Activated B cell treated with CpG ODN at 0.5 μM for 24 hours (primary cell): Measurements from ENCODE around the gene CABLES1. TPM values are rescaled to one million over a fixed set of nuclear protein-coding genes. Genes with fewer than 3 reads are reported as not detected.

ENCODE experiments used
- ATAC-seq: fragments of 200-7000 bp; cut with Tn5 transposase; one replicate; pipeline ENCODE4 v1.10.0; 2021; ENCODE audit warnings: low read depth, mild to moderate bottlenecking, moderate library complexity
- CTCF ChIA-PET: fragments of 350-600 bp; sonication (Branson Sonifier 250); formaldehyde crosslinking; loops from one replicate; lab custom pipeline; 2021; ENCODE audit warnings: antibody characterized with exemption; lab: Charles Lee
- POLR2A ChIA-PET: fragments of 350-600 bp; sonication (Branson Sonifier 250); formaldehyde crosslinking; loops from one replicate; lab custom pipeline; 2021; ENCODE audit warnings: antibody characterized with exemption; lab: Charles Lee
- DNase-seq: peaks from one replicate; pipeline ENCODE4 v3.0.0; 2022
- H3K27ac Mint-ChIP-seq: one replicate; pipeline ENCODE4 v1.8.0; 2020; ENCODE audit warnings: mixed read lengths
- H3K27me3 Mint-ChIP-seq: one replicate; pipeline ENCODE4 v1.8.0; 2021; ENCODE audit warnings: mixed read lengths
- H3K36me3 Mint-ChIP-seq: one replicate; pipeline ENCODE4 v1.8.0; 2021; ENCODE audit warnings: low read depth, mixed read lengths
- H3K4me1 Mint-ChIP-seq: one replicate; pipeline ENCODE4 v1.8.0; 2021; ENCODE audit warnings: mixed read lengths
- H3K4me3 Mint-ChIP-seq: one replicate; pipeline ENCODE4 v1.8.0; 2020; ENCODE audit warnings: mild to moderate bottlenecking, mixed read lengths
- H3K9me3 Mint-ChIP-seq: one replicate; pipeline ENCODE4 v1.8.0; 2020; ENCODE audit warnings: mixed read lengths
- intact Hi-C: fragments of 100-400 bp; cut with micrococcal nuclease; formaldehyde crosslinking; loops from one replicate; pipeline ENCODE4 v1.15.1; 2024
- total RNA-seq: library from RNA; stranded (reverse); gene quantifications from 2 replicates; pipeline ENCODE4 v1.2.3, GENCODE V29; 2022
- TF ChIP-seq, protein P1 (sequence below): fragments of 200-600 bp; IDR thresholded peaks from one replicate; pipeline ENCODE4 v1.8.0; 2022; ENCODE audit warnings: antibody characterized with exemption, mild to moderate bottlenecking

The CABLES1 gene
- total RNA-seq, 1 donor from 2014 or later: 32.3 TPM

DNA sequence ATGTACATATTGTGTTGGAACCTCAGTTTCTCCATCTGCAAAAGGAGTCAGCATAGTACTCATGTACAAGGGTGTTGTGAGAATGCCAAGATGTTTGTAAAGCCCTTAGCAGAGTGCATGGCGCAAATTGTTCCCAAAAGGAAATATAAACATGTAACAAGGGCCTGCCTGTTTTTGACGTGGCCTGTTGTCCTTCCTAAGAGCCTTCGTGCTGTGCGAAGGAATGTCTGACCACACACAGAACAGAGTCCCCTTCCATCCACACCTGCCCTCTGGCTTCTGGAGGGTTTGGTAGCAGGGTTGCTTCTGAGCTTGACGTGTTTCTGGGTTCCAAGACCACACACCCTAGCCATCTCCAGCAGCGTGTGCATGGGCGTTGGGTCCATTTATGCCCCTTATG lies 34.9 kb downstream of the CABLES1 start:
- DNase-seq (no peak), ATAC-seq (no peak)
- POLR2A ChIA-PET: interaction anchor here (0.7 to 1.2 kb wide), 2 partner anchors 10 to 36 kb away, joined by 3 read pairs; no protein-coding TSS in a partner anchor
- Mint-ChIP-seq H3K27me3 (peaks cover 2% of the 10 kb centered on the region), H3K4me1 (no peaks in the 10 kb centered on the region), H3K27ac (no peak overlapping the region), H3K36me3 (no peaks in the 10 kb centered on the region), H3K4me3 (no peak overlapping the region), H3K9me3 (no peaks in the 10 kb centered on the region)
- TF ChIP-seq, protein P1, sequence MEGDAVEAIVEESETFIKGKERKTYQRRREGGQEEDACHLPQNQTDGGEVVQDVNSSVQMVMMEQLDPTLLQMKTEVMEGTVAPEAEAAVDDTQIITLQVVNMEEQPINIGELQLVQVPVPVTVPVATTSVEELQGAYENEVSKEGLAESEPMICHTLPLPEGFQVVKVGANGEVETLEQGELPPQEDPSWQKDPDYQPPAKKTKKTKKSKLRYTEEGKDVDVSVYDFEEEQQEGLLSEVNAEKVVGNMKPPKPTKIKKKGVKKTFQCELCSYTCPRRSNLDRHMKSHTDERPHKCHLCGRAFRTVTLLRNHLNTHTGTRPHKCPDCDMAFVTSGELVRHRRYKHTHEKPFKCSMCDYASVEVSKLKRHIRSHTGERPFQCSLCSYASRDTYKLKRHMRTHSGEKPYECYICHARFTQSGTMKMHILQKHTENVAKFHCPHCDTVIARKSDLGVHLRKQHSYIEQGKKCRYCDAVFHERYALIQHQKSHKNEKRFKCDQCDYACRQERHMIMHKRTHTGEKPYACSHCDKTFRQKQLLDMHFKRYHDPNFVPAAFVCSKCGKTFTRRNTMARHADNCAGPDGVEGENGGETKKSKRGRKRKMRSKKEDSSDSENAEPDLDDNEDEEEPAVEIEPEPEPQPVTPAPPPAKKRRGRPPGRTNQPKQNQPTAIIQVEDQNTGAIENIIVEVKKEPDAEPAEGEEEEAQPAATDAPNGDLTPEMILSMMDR: no peak
- CTCF ChIA-PET: no interaction called here
- intact Hi-C loops: no loop called here

DNA sequence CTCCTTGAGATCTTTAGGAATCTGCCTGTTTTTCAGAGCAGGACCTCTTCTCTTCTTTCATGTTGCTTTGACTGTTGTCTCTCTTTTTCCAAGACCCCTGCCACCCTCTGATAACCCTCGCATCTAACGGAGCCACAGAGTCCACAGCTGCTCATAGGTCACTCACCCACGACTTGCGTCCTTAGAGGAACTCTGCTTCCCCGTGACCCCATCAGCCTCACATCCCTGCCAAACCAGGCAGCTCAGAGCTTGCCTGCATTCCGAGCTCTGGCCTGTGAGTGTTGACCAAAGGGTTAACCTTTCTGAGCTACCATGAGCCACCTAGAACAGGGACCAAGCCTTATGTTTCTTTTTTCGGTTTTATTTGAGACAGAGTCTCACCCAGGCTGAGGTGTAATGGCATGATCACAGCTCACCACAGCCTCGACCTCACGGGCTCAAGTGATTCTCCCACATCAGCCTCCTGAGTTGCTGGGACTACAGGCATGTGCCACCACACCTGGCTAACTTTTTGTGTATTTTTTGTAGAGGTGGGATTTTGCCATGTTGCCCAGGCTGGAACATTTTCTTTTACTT lies 36.4 kb downstream of the CABLES1 start:
- Mint-ChIP-seq H3K4me3 (no peak overlapping the region), H3K4me1 (no peaks in the 10 kb centered on the region), H3K36me3 (no peaks in the 10 kb centered on the region), H3K9me3 (no peaks in the 10 kb centered on the region), H3K27me3 (peaks cover 2% of the 10 kb centered on the region), H3K27ac (no peak overlapping the region)
- DNase-seq (no peak), ATAC-seq (no peak)
- intact Hi-C loops: no loop called here
- CTCF ChIA-PET: no interaction called here
- TF ChIP-seq, protein P1: no peak
- POLR2A ChIA-PET: no interaction called here

DNA sequence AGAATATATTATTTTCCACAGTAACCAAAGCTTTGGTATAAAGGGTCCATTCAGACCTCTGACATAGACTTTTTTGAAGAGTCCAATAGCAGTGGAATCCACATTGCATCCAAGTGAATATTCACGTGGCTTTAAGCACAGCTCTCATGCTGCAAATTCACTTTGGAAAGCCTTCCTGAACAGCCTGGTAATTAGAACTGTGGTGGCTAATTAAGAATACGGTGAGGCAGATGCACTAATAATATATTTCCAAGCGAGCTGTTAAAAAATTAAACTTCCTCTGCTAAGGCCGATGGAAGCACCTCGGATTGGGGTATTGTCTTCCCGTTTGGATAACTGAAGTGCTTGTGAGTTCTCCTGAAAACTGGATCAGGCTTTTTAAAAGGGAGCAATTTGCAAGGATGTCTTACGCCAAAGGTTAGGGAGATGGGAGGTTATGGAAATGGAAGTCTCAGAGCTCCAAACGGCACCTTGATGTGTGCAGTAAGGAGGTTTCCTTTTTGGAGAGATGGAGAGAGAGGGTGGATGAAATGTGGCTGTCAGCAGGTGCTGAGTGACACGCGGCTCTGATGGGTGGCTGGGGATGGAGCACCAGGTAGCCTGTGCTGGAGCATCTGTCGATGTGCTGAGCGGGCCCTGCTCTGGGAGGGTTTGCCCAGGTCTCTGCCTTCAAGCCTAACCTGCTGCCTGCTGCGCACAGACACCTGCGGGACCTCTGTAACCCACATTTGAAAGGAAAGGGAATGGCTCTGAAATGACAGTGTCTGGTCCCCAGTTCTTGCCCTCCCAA lies 37.5 kb downstream of the CABLES1 start:
- ATAC-seq (no peak), DNase-seq (no peak)
- Mint-ChIP-seq H3K27me3 (peaks cover 2% of the 10 kb centered on the region), H3K36me3 (no peaks in the 10 kb centered on the region), H3K4me1 (no peaks in the 10 kb centered on the region), H3K4me3 (no peak overlapping the region), H3K27ac (no peak overlapping the region), H3K9me3 (no peaks in the 10 kb centered on the region)
- ChIA-PET POLR2A (no interaction called here), CTCF (no interaction called here)
- intact Hi-C loops: no loop called here
- TF ChIP-seq, protein P1: no peak

DNA sequence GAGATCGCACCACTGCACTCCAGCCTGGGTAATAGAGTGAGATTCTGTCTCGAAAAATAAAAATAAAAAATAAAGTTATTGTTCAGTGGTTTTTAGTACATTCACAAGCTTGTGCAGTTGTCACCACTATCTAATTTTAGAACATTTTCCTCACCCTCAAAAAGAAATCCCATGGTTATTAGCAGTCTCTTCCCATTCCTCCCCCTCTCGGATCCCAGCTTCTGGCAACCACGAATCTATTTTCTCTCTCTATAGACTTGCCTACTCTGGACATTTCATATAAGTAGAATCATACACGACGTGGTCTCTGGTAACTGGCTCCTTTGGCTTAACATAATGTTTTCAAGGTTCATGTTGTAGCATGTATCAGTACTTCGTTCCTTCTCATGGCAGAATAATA lies 38.6 kb downstream of the CABLES1 start:
- no peaks in the 10 kb centered on the region for H3K4me1 Mint-ChIP-seq
- ATAC-seq: no peak
- ChIA-PET POLR2A (no interaction called here), CTCF (no interaction called here)
- H3K27me3 Mint-ChIP-seq: peaks cover 2% of the 10 kb centered on the region
- no peaks in the 10 kb centered on the region for H3K9me3 Mint-ChIP-seq
- H3K4me3 Mint-ChIP-seq: no peak overlapping the region
- no peak overlapping the region for H3K27ac Mint-ChIP-seq
- H3K36me3 Mint-ChIP-seq: no peaks in the 10 kb centered on the region
- TF ChIP-seq, protein P1: no peak
- DNase-seq: no peak
- intact Hi-C loops: no loop called here

DNA sequence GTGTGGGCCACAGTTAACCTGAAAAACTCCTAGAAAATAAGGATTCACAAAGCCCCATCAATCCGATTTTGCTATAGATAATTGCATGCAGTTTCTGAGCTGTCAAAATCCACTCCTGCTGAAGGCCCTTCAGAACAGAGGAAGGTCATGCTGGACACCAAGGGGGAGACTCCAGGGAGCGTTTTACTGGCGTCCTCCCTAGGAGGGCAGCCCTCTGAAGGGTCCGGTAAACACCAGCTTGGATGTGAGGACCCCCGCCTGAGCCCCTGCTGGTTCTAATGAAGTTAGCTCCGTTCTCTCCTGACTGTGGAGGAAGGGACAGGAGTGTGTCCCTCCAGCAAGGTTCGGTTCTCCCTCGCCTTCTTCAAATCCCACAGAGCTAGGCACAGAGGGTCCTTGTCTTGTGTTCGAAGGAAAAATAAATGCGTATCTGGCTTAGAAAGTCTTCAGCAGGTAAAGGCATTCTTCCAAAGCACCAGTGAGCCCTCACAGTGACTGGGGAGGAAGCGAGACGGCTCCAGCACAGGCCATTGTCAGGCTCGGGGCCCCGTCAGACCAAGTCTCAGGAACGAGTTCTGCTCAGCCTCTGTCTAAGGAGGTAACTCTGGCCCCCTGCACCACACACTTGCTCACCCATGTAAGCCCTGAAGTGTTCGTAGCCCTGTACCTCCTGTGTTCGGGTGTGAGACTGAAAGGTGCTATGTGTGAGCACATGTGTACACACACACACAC lies 41.6 kb downstream of the CABLES1 start:
- no peak overlapping the region for H3K4me3 Mint-ChIP-seq
- no peak for ATAC-seq
- intact Hi-C loops: no loop called here
- H3K36me3 Mint-ChIP-seq: no peaks in the 10 kb centered on the region
- ChIA-PET POLR2A (no interaction called here), CTCF (no interaction called here)
- no peak overlapping the region for H3K27ac Mint-ChIP-seq
- TF ChIP-seq, protein P1: no peak
- no peak for DNase-seq
- H3K4me1 Mint-ChIP-seq: peaks cover 13% of the 10 kb centered on the region
- H3K9me3 Mint-ChIP-seq: no peaks in the 10 kb centered on the region
- peaks cover 2% of the 10 kb centered on the region for H3K27me3 Mint-ChIP-seq
